Trophoblast cell (in vitro differentiated cells and primary cell): ENCODE data around the gene TMEM198.
A peak's percentile ranks its signal among the peaks of the same experiment; 100 is the strongest.

Experiments
- DNase-seq, 2 donors: peaks; one replicate each; pipeline ENCODE4 v3.0.0-alpha.2; 2016
- H2AFZ ChIP-seq: 2 replicates; pipeline ENCODE4 v1.6.1; 2013; ENCODE audit warnings: low read length, moderate library complexity, mild to moderate bottlenecking; ENCODE audit not compliant: insufficient read depth, poor library complexity
- H2AK5ac ChIP-seq: 2 replicates; pipeline ENCODE4 v1.6.1; 2013; ENCODE audit warnings: mild to moderate bottlenecking, low read length
- H2BK120ac ChIP-seq: 2 replicates; pipeline ENCODE4 v1.6.1; 2013; ENCODE audit warnings: low read length, mild to moderate bottlenecking, moderate library complexity; ENCODE audit not compliant: insufficient read depth, poor library complexity
- H2BK12ac ChIP-seq: 2 replicates; pipeline ENCODE4 v1.6.1; 2013; ENCODE audit warnings: mild to moderate bottlenecking, low read length, moderate library complexity
- H2BK5ac ChIP-seq: 2 replicates; pipeline ENCODE4 v1.6.1; 2013; ENCODE audit warnings: low read length, low read depth, moderate library complexity, mild to moderate bottlenecking; ENCODE audit not compliant: poor library complexity
- H3K14ac ChIP-seq: 2 replicates; pipeline ENCODE4 v1.6.1; 2013; ENCODE audit warnings: mild to moderate bottlenecking, low read length
- H3K18ac ChIP-seq: 2 replicates; pipeline ENCODE4 v1.6.1; 2013; ENCODE audit warnings: mild to moderate bottlenecking, low read length
- H3K23ac ChIP-seq: 2 replicates; pipeline ENCODE4 v1.6.1; 2013; ENCODE audit warnings: low read length
- H3K27ac ChIP-seq: 2 replicates; pipeline ENCODE4 v1.5.1; 2013; ENCODE audit warnings: low read depth, mild to moderate bottlenecking, inconsistent platforms, low read length, moderate library complexity
- H3K27me3 ChIP-seq: 2 replicates; pipeline ENCODE4 v1.6.1; 2013; ENCODE audit warnings: inconsistent platforms, mild to moderate bottlenecking, low read length, moderate library complexity; ENCODE audit not compliant: insufficient read depth
- H3K36me3 ChIP-seq, 2 experiments: 1 replicate in 1 of 2; 2 replicates in 1 of 2; pipeline ENCODE4 v1.6.1; 2013; ENCODE audit warnings: low read length in 2 of 2, mild to moderate bottlenecking in 2 of 2, moderate library complexity in 1 of 2; ENCODE audit not compliant: insufficient read depth in 2 of 2, control insufficient read depth in 1 of 2
- H3K4ac ChIP-seq: 2 replicates; pipeline ENCODE4 v1.6.1; 2013; ENCODE audit warnings: low read depth, mild to moderate bottlenecking, low read length, moderate library complexity
- H3K4me1 ChIP-seq, 2 experiments: 1 replicate in 1 of 2; 2 replicates in 1 of 2; pipeline ENCODE4 v1.6.1; 2013; ENCODE audit warnings: low read length in 2 of 2, mild to moderate bottlenecking in 2 of 2, moderate library complexity in 1 of 2; ENCODE audit not compliant: insufficient read depth in 2 of 2, control insufficient read depth in 1 of 2
- H3K4me2 ChIP-seq: 2 replicates; pipeline ENCODE4 v1.6.1; 2013; ENCODE audit warnings: inconsistent platforms, mild to moderate bottlenecking, low read length, moderate library complexity
- H3K4me3 ChIP-seq: 2 replicates; pipeline ENCODE4 v1.5.1; 2013; ENCODE audit warnings: mild to moderate bottlenecking, low read depth, low read length, inconsistent platforms
- H3K79me1 ChIP-seq: one replicate; pipeline ENCODE4 v1.6.1; 2013; ENCODE audit warnings: low read length
- H3K79me2 ChIP-seq: 2 replicates; pipeline ENCODE4 v1.6.1; 2013; ENCODE audit warnings: low read length, mild to moderate bottlenecking; ENCODE audit not compliant: control insufficient read depth, insufficient read depth, poor library complexity
- H3K9ac ChIP-seq: 2 replicates; pipeline ENCODE4 v1.6.1; 2013; ENCODE audit warnings: mild to moderate bottlenecking, low read length
- H3K9me3 ChIP-seq: 2 replicates; pipeline ENCODE4 v1.6.1; 2013; ENCODE audit warnings: low read depth, mild to moderate bottlenecking, control low read depth, inconsistent platforms, low read length; ENCODE audit not compliant: insufficient read depth
- H4K12ac ChIP-seq: 2 replicates; pipeline ENCODE4 v1.6.1; 2013; ENCODE audit warnings: low read depth, mild to moderate bottlenecking, low read length, moderate library complexity
- H4K8ac ChIP-seq: 2 replicates; pipeline ENCODE4 v1.6.1; 2013; ENCODE audit warnings: low read depth, mild to moderate bottlenecking, low read length, moderate library complexity
- H4K91ac ChIP-seq: one replicate; pipeline ENCODE4 v1.6.1; 2013; ENCODE audit warnings: low read depth, mild to moderate bottlenecking, low read length, moderate library complexity
- WGBS: extraction: QIAGEN DNeasy Blood & Tissue Kit; methylation state at CpG from one replicate; pipeline ENCODE4 v1.1.7; 2013; ENCODE audit warnings: missing lambda C conversion rate; ENCODE audit not compliant: insufficient read length, insufficient coverage; ENCODE audit errors: extremely low coverage; 5-methylcytosine and 5-hydroxymethylcytosine counted together

Gene TMEM198

GRCh38 chr2:219571311-219572236 is 27.7 kb downstream of the TMEM198 start, which contains the start of gene OBSL1:
OBSL1 (minus strand) TSS chr2:219571539; CDS start chr2:219571232, 307 bp downstream.
- peak within 1 kb of the TSS; percentile 100 for H3K18ac ChIP-seq
- WGBS = no CpG with 5 or more reads among the region's 42 CpGs

GRCh38 chr2:219572237-219573001 is 28.6 kb downstream of the TMEM198 start, which contains the start of gene INHA:
INHA (plus strand) TSS chr2:219572310; CDS start chr2:219572375, 65 bp downstream.
- Histone ChIP-seq H2BK5ac (peak within 1 kb of the TSS; percentile 99), H3K9ac (no peak within 1 kb of the TSS), H3K18ac (peak within 1 kb of the TSS; percentile 95), H3K79me1 (peaks cover 36% of the 10 kb centered on the region), H3K4me3 (peak within 1 kb of the TSS; percentile 98), H3K14ac (peak within 1 kb of the TSS; percentile 87), H2AK5ac (peak within 1 kb of the TSS; percentile 78), H3K4me1 (peaks cover 26 to 41% of the 10 kb centered on the region in 2 experiments), H3K4me2 (peak within 1 kb of the TSS; percentile 66), H3K23ac (no peak within 1 kb of the TSS), H2BK12ac (peak within 1 kb of the TSS; percentile 98), H3K27me3 (no peaks in the 10 kb centered on the region), H2BK120ac (peak within 1 kb of the TSS; percentile 96), H4K8ac (peak within 1 kb of the TSS; percentile 76), H4K12ac (peak within 1 kb of the TSS; percentile 33), H3K27ac (peak within 1 kb of the TSS; percentile 99), H3K79me2 (peaks cover 16% of the 10 kb centered on the region), H2AFZ (peak within 1 kb of the TSS; percentile 48), H3K9me3 (peaks cover 2% of the 10 kb centered on the region), H3K36me3 (peaks cover 10 to 13% of the 10 kb centered on the region in 2 experiments), H4K91ac (peak within 1 kb of the TSS; percentile 99), H3K4ac (peak within 1 kb of the TSS; percentile 68)
- peak in 1 of 2 donors; percentile 27 for DNase-seq
- WGBS = no CpG with 5 or more reads among the region's 13 CpGs

More at GRCh38 chr2:219571311-219572236, 27.7 kb downstream of the TMEM198 start, which contains the start of gene OBSL1:
- Histone ChIP-seq H2BK120ac (peak within 1 kb of the TSS; percentile 99), H3K27me3 (no peaks in the 10 kb centered on the region), H3K9ac (peak within 1 kb of the TSS; percentile 98), H3K9me3 (peaks cover 2% of the 10 kb centered on the region), H3K14ac (peak within 1 kb of the TSS; percentile 100), H4K8ac (peak within 1 kb of the TSS; percentile 95), H3K4me1 (peaks cover 20 to 37% of the 10 kb centered on the region in 2 experiments), H3K79me2 (peaks cover 16% of the 10 kb centered on the region), H2BK5ac (peak within 1 kb of the TSS; percentile 99), H3K36me3 (peaks cover 19 to 21% of the 10 kb centered on the region in 2 experiments), H2AFZ (peak within 1 kb of the TSS; percentile 94), H3K4me2 (peak within 1 kb of the TSS; percentile 84), H4K91ac (peak within 1 kb of the TSS; percentile 99), H3K4me3 (peak within 1 kb of the TSS; percentile 98), H4K12ac (peak within 1 kb of the TSS; percentile 96), H3K79me1 (peaks cover 36% of the 10 kb centered on the region), H3K4ac (peak within 1 kb of the TSS; percentile 68), H3K27ac (peak within 1 kb of the TSS; percentile 99), H3K23ac (no peak within 1 kb of the TSS), H2BK12ac (peak within 1 kb of the TSS; percentile 98), H2AK5ac (peak within 1 kb of the TSS; percentile 88)
- peak; percentile 97 to 98 for DNase-seq

GRCh38 chr2:219573166-219573565 is 29.3 kb downstream of the TMEM198 start:
- Histone ChIP-seq H2BK12ac (peak overlapping the region; percentile 82), H2AK5ac (peak overlapping the region; percentile 78), H2BK5ac (peak overlapping the region; percentile 35), H4K12ac (no peak overlapping the region), H3K14ac (peak overlapping the region; percentile 58), H3K9me3 (peaks cover 2% of the 10 kb centered on the region), H3K27me3 (no peaks in the 10 kb centered on the region), H3K23ac (no peak overlapping the region), H4K8ac (peak overlapping the region; percentile 26), H3K36me3 (peaks cover 3 to 5% of the 10 kb centered on the region in 2 experiments), H2BK120ac (peak overlapping the region; percentile 96), H4K91ac (peak overlapping the region; percentile 72), H3K27ac (no peak overlapping the region), H3K4me3 (no peak overlapping the region), H3K79me1 (peaks cover 36% of the 10 kb centered on the region), H3K4me1 (peaks cover 26 to 39% of the 10 kb centered on the region in 2 experiments), H3K4ac (peak overlapping the region; percentile 55), H3K9ac (no peak overlapping the region), H3K18ac (peak overlapping the region; percentile 59), H2AFZ (no peak overlapping the region), H3K79me2 (peaks cover 16% of the 10 kb centered on the region), H3K4me2 (no peak overlapping the region)
- WGBS = no CpG with 5 or more reads among the region's 5 CpGs
- peak in 1 of 2 donors; percentile 8 for DNase-seq
